ENCODE data around the gene SOX15. TPM values are rescaled to one million over a fixed set of nuclear protein-coding genes. Genes with fewer than 3 reads are reported as not detected.

The SOX15 gene
- total RNA-seq, 1 experiment from 2014 or later, result 6.3 TPM

- H2AFZ ChIP-seq (ENCODE audit: low read length), result no peak overlapping the region
- intact Hi-C loops (cut with micrococcal nuclease), result no loop called here
- no peak for ATAC-seq
- peaks cover 38% of the 10 kb centered on the region for H3K4me1 ChIP-seq (ENCODE audit: insufficient read depth, low read length)
- H3K9ac ChIP-seq (ENCODE audit: low read length), result no peak overlapping the region
- TF ChIP-seq EZH2phosphoT487 (IDR thresholded peaks at IDR 0.05; ENCODE audit: borderline replicate concordance, low read length) (no peak), EZH2 (IDR thresholded peaks at IDR 0.05; ENCODE audit: low read length, unreplicated experiment) (no peak), CTCF (conservative IDR thresholded peaks at IDR 0.05; ENCODE audit: low read depth, low read length) (no peak)
- no peaks in the 10 kb centered on the region for H3K27me3 ChIP-seq (ENCODE audit: low read length)
- H3K4me2 ChIP-seq (ENCODE audit: low read length), result no peak overlapping the region
- no peak for DNase-seq
- H3K4me3 ChIP-seq (ENCODE audit: low read length), result no peak overlapping the region
- peaks cover 17% of the 10 kb centered on the region for H3K36me3 ChIP-seq (ENCODE audit: low read depth, low read length)
- no peaks in the 10 kb centered on the region for H3K9me3 ChIP-seq (ENCODE audit: low read length)
- H3K27ac ChIP-seq (ENCODE audit: low read length), result no peak overlapping the region
- BruUV-seq (replicated peaks), result no TSS peak
- ChIA-PET CTCF (no interaction called here), POLR2A (ENCODE audit: unreplicated experiment) (interaction anchor here (0.6 kb wide), 1 partner anchor 22 kb away, joined by 3 read pairs; the partner anchor contains the start of gene FXR2)
- no peaks in the 10 kb centered on the region for H4K20me1 ChIP-seq (ENCODE audit: low read length)
- 0 out of 2 replicates have a peak, but pooled peaks cover 15% of the 10 kb centered on the region for H3K79me2 ChIP-seq (ENCODE audit: low read length)
- H3F3A ChIP-seq (ENCODE audit: low read length, unreplicated experiment), result no peaks in the 10 kb centered on the region
- no peaks in the 10 kb centered on the region for H3K9me2 ChIP-seq (replicated peaks; ENCODE audit: low read length)
Observed at GRCh38 chr17:7592422-7593021, 2.6 kb upstream of the SOX15 start.

GRCh38 chr17:7591596-7591995 is 1.7 kb upstream of the SOX15 start:
- Histone ChIP-seq H4K20me1 (ENCODE audit: low read length) (no peaks in the 10 kb centered on the region), H3K79me2 (ENCODE audit: low read length) (0 out of 2 replicates have a peak, but pooled peaks cover 15% of the 10 kb centered on the region), H3K4me2 (ENCODE audit: low read length) (no peak overlapping the region), H3K4me3 (ENCODE audit: low read length) (no peak overlapping the region), H3K9ac (ENCODE audit: low read length) (no peak overlapping the region), H3K27ac (ENCODE audit: low read length) (no peak overlapping the region; the same call in 1 of the 2 replicates), H3K27me3 (ENCODE audit: low read length) (no peaks in the 10 kb centered on the region), H3K9me3 (ENCODE audit: low read length) (no peaks in the 10 kb centered on the region), H3K4me1 (ENCODE audit: insufficient read depth, low read length) (peaks cover 46% of the 10 kb centered on the region), H3K9me2 (replicated peaks; ENCODE audit: low read length) (no peaks in the 10 kb centered on the region), H2AFZ (ENCODE audit: low read length) (no peak overlapping the region), H3K36me3 (ENCODE audit: low read depth, low read length) (peaks cover 17% of the 10 kb centered on the region), H3F3A (ENCODE audit: low read length, unreplicated experiment) (no peaks in the 10 kb centered on the region)
- ChIA-PET POLR2A (ENCODE audit: unreplicated experiment) (no interaction called here), CTCF (no interaction called here)
- no peak for TF ChIP-seq CTCF (conservative IDR thresholded peaks at IDR 0.05; ENCODE audit: low read depth, low read length)
- TF ChIP-seq EZH2phosphoT487 (IDR thresholded peaks at IDR 0.05; ENCODE audit: borderline replicate concordance, low read length), result no peak
- TF ChIP-seq EZH2 (IDR thresholded peaks at IDR 0.05; ENCODE audit: low read length, unreplicated experiment), result no peak
- ATAC-seq (no peak), DNase-seq (no peak)
- intact Hi-C loops (cut with micrococcal nuclease), result no loop called here
- no TSS peak for BruUV-seq (replicated peaks)

- no peaks in the 10 kb centered on the region for H3K9me3 ChIP-seq (ENCODE audit: low read length)
- peaks cover 18% of the 10 kb centered on the region for H3K79me2 ChIP-seq (ENCODE audit: low read length)
- H3K4me2 ChIP-seq (ENCODE audit: low read length), result peak overlapping the region; percentile 79
- peak; percentile 72 for ATAC-seq
- H3K4me3 ChIP-seq (ENCODE audit: low read length), result peak overlapping the region; percentile 43; the same call in 1 of the 2 replicates
- no peaks in the 10 kb centered on the region for H3F3A ChIP-seq (ENCODE audit: low read length, unreplicated experiment)
- DNase-seq, result peak; percentile 52
- H2AFZ ChIP-seq (ENCODE audit: low read length), result no peak overlapping the region
- no peaks in the 10 kb centered on the region for H4K20me1 ChIP-seq (ENCODE audit: low read length)
- intact Hi-C loops (cut with micrococcal nuclease), result no loop called here
- H3K4me1 ChIP-seq (ENCODE audit: insufficient read depth, low read length), result peaks cover 46% of the 10 kb centered on the region
- no peaks in the 10 kb centered on the region for H3K9me2 ChIP-seq (replicated peaks; ENCODE audit: low read length)
- CTCF ChIA-PET, result interaction anchor here (0.5 to 0.7 kb wide), 3 partner anchors 30 to 214 kb away, joined by 3 to 8 read pairs (median 4); no protein-coding TSS in a partner anchor
- peak overlapping the region; percentile 65 for H3K9ac ChIP-seq (ENCODE audit: low read length)
- POLR2A ChIA-PET (ENCODE audit: unreplicated experiment), result interaction anchor here (0.6 to 0.7 kb wide), 2 partner anchors 11 to 77 kb away, joined by 4 to 6 read pairs; no protein-coding TSS in a partner anchor
- peaks cover 13% of the 10 kb centered on the region for H3K36me3 ChIP-seq (ENCODE audit: low read depth, low read length)
- H3K27ac ChIP-seq (ENCODE audit: low read length), result peak overlapping the region; percentile 92
- no TSS peak for BruUV-seq (replicated peaks)
- TF ChIP-seq EZH2 (IDR thresholded peaks at IDR 0.05; ENCODE audit: low read length, unreplicated experiment) (no peak), EZH2phosphoT487 (IDR thresholded peaks at IDR 0.05; ENCODE audit: borderline replicate concordance, low read length) (no peak), CTCF (conservative IDR thresholded peaks at IDR 0.05; ENCODE audit: low read depth, low read length) (no peak)
- no peaks in the 10 kb centered on the region for H3K27me3 ChIP-seq (ENCODE audit: low read length)
Observed at GRCh38 chr17:7590743-7591142, 849 bp upstream of the SOX15 start.
